ENCODE measurements around the gene CNTROB.

GRCh38 chr17:7931709-7932482, at the start of gene CNTROB, which contains the start of gene TRAPPC1:
- TF ChIP-seq EZH2phosphoT487 (IDR thresholded peaks at IDR 0.05; ENCODE audit: borderline replicate concordance, low read length) (no peak), CTCF (IDR thresholded peaks at IDR 0.05; ENCODE audit: low read depth, low read length, poor library complexity, severe bottlenecking) (no peak)

All from DOHH2 (cell line).